CD4-positive, alpha-beta T cell treated with Interleukin-15 for 4 hours (primary cell): Measurements from ENCODE around the gene NUCB2.
A peak's percentile ranks its signal among the peaks of the same experiment; 100 is the strongest.
"Not testable (repeated sequence)": the region's sequence is repeated elsewhere in the genome, so short reads cannot be mapped to it uniquely, and the experiment has no call there.

Experiments
- DNase-seq: peaks from one replicate; pipeline ENCODE4 v3.0.0-alpha.2; 2020; ENCODE audit warnings: low spot score

Gene NUCB2

GRCh38 chr11:17276236-17277023, at the start of gene NUCB2:
Gene NUCB2 (plus strand): TSS chr11:17276739. CDS start chr11:17295324, 18,585 bp downstream.
- DNase-seq: peak; percentile 96

DNA sequence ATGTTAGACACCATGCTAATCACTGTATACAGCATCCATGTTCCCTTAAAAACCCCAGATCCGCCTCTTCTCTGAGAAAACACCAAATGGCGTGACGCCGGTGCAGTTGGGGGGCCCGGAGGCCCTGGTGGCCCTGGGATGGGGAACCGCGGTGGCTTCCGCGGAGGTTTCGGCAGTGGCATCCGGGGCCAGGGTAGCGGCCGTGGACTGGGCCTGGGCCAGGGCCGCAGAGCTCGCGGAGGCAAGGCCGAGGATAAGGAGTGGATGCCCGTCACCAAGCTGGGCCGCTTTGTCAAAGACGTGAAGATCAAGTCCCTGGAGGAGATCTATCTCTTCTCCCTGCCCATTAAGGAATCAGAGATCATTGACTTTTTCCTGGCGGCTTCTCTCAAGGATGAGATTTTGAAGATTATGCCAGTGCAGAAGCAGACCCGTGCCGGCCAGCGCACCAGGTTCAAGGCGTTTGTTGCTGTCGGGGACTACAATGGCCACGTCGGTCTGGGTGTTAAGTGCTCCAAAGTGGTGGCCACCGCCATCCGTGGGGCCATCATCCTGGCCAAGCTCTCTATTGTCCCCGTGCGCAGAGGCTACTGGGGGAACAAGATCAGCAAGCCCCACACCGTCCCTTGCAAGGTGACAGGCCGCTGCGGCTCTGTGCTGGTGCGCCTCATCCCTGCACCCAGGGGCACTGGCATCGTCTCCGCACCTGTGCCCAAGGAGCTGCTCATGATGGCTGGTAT, 48.2 kb upstream of the NUCB2 start:
- DNase-seq: not testable (repeated sequence)

DNA sequence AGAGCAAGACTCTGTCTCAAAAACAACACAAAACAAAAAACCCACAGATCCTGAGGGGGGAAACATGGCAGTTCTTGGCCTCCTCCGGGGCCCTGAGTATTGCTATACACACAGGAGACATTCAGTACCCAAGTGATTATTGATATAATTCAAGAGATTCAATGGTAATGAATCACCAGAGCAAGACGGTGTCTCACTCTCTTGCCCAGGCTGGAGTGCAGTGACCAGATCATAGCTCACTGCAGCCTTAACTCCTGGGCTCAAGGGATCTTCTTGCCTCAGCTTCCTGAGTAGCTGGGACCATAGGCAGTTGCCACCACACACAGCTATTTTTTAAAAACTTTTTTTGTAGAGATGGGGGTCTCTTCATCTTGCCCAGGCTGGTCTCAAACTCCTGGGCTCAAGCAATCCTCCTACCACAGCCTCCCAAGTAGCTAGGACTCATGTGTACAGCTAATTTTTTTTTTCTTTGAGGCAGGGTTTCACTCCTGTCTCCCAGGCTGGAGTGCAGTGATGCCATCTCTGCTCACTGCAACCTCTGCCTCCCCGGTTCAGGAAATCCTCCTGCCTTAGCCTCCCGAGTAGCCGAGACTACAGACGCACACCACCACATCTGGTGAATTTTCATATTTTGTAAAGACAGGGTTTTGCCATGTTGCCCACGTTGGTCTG, 46.9 kb upstream of the NUCB2 start:
- no peak for DNase-seq

GRCh38 chr11:17230867-17231851, 45.4 kb upstream of the NUCB2 start:
- DNase-seq: peak; percentile 9

DNA sequence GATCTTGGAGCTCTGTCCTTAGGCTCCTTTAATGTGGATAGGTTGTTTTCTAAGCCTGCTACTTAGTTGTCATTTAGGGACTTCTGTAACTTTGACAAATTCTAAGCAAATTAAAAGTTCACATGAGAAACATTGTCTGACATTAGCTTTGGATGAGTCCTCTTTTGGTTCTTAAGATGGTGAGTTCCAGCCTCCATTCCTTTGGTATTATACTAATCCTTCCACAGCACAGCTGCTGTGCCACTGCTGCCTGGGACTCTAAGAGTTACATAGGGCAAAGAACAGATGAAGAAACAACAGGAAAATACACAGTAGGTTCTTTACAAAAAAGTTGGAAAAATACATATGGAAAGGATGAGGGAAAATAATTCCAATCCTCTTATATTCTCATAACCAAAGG, 43.4 kb upstream of the NUCB2 start:
- DNase-seq: no peak

DNA sequence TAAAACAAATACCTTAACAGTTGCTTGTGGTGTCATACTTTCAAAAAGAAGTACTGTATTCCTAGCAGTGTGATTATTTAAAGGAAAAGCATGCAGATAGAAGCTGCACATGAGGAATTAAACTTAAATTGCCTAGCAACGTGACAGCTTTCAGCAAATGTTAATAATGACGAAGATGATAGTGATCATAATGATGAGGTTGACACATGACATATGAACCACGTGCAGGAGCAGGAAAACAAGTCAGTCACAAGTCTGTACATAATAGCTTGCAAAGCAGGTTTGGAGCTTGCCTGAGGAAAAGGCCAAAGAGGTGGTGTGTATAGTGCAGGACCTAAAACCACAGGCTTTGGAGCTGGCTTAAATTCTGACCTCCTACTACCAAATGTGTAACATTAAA, 38.2 kb upstream of the NUCB2 start:
- no peak for DNase-seq

GRCh38 chr11:17239927-17240326, 36.6 kb upstream of the NUCB2 start:
- not testable (repeated sequence) for DNase-seq

GRCh38 chr11:17240780-17241179, 35.8 kb upstream of the NUCB2 start:
- no peak for DNase-seq

GRCh38 chr11:17242954-17243353, 33.6 kb upstream of the NUCB2 start:
- DNase-seq: not testable (repeated sequence)

GRCh38 chr11:17244046-17244445, 32.5 kb upstream of the NUCB2 start:
- DNase-seq: no peak

DNA sequence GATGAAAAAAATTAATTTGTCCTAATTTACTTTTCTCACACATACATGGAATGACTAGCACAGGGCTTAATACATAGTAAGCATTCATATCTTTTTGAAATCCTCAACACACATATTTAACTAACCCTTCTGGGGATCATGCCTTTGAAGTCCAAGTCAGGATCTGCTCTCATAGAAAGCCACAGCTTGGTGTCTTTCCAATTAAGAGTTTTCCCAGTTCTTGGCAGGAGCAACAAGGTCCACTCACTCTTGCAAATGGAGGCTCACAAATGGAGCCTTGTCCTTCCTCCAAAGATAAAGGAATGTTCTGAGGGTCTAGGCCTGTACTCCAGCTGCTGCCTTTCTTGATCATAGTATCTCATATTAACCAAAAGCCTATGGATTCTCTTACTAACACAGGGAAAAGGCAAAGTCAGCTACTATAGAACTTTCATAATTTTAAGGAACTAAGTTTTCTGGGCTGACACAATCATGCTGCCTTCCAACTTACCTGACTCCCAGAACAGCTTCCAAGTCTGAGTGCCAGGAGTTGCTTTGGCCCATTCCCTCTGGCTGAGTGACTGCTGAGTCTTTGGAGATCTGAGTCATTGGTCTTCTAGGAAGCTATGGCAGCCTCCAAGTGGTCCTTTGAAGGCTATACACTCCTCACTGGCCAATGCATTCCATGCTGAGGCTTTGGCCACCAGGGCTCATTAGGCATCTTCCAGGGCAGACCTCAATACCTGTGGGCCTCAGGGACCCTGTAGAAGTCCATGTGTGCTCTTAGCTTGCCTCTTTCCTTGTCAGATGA, 25.8 kb upstream of the NUCB2 start:
- no peak for DNase-seq

DNA sequence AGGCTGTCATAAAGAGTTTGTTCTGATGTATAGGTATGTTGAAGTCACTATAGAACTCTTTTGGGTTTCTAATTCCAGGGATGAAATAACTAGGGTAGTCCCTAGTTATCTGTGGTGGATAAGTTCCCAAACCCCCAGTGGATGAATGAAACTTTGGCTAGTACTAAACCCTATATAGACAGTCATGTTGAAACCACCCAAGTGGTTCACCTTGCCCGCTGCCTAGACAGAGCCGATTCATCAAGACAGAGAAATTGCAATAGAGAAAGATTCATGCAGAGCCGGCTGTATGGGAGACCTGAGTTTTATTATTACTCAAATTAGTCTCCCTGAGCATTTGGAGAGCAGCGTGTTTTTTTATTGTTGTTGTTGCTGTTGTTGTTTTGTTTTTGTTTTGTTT, 23.8 kb upstream of the NUCB2 start:
- DNase-seq: no peak

GRCh38 chr11:17256512-17256911, 20.0 kb upstream of the NUCB2 start:
- no peak for DNase-seq

DNA sequence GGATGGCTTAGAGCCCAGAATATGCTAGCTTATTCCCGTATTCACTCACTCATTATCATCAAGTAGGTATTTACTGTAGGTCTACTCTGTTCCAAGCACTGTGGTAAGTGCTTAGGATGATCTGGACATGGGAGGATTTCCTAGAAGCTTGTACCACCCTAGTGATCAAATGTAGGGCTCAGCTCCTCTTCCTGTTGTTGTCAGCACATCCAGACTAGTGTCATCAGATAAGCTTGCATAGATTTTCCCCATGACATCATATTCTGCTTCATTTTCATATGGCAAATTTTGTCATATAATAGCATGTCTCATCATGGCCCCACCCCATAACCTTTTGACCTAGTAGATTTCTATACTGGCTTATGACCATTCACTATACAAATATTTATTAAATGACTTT, 19.3 kb upstream of the NUCB2 start:
- DNase-seq: no peak

GRCh38 chr11:17258670-17259069, 17.9 kb upstream of the NUCB2 start:
- no peak for DNase-seq

- no peak for DNase-seq
Measured at GRCh38 chr11:17259519-17259918, 17.0 kb upstream of the NUCB2 start.

- DNase-seq: no peak
Measured at GRCh38 chr11:17260020-17260419, 16.5 kb upstream of the NUCB2 start.

DNA sequence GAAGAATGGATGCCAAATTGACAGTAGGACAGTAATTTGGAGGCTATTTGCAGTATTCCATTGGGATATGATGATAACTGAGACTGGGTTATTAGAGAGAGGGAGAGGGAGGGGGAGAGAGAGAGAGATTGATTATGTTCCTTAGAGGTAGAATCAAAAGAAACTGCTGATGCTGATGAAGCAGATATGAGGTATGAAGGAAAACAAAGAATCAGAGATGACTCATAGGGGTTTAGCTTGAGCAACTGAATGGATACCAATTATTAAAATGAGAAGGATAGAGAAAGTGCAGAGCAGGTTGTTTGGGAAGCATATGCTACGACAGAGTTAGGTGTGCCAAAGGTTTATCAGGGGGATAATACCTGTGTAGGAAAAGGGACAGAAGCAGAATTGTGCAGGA, 12.8 kb upstream of the NUCB2 start:
- DNase-seq: no peak

DNA sequence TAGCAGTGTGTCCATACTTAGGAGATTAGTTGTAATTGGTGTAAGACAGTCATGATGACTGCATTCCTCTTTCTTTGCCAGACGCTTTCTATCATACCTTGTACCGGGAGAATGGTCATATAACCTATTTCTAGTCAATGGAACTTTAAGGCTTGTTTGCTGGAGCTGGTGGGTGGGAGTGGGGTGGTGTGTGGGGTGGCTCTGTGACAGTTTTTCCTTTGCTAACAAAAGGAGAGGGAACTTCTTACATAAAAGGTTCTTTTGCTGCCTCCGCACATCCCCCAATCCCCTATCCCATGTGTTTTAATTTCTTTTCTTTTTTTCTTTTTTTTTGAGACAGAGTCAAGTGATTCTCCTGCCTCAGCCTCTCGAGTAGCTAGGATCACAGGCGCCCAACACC, 9.8 kb upstream of the NUCB2 start:
- DNase-seq: no peak

DNA sequence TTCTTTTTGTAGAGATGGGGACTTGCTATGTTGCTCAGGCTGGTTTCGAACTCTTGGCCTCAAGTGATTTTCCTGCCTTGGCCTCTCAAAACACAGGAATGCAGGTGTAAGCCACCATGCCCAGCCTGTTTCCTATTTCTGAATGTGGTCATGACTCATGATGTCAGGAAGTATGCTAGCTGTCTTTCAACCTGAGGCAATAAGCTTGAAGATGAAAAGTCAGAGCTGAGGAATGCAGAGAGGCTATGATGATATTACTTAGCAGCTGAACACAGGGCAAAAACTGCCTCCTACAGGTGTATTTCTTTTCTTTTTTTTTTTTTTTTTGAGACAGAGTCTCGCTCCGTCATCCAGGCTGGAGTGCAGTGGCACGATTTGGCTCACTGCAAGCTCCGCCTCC, 9.0 kb upstream of the NUCB2 start:
- DNase-seq: no peak

GRCh38 chr11:17268500-17268899, 8.0 kb upstream of the NUCB2 start:
- not testable (repeated sequence) for DNase-seq
